HG03066 (cell line): ENCODE results near the gene C3AR1.
"Not testable (repeated sequence)": the region's sequence is repeated elsewhere in the genome, so short reads cannot be mapped to it uniquely, and the experiment has no call there.

Experiments
- ATAC-seq: cut with Tn5 transposase; IDR thresholded peaks from one replicate; pipeline ENCODE4 v1.9.1; 2021; ENCODE audit warnings: low read depth; ENCODE audit not compliant: unreplicated experiment

C3AR1 gene

GRCh38 chr12:8031017-8031416 lies 35.1 kb downstream of the C3AR1 start:
- ATAC-seq, result not testable (repeated sequence)

- ATAC-seq, result no peak
These were observed 36.0 kb downstream of the C3AR1 start for GRCh38 chr12:8030189-8030588.

GRCh38 chr12:8028267-8028666 lies 37.9 kb downstream of the C3AR1 start:
- no peak for ATAC-seq

- no peak for ATAC-seq
These were observed 38.3 kb downstream of the C3AR1 start for GRCh38 chr12:8027856-8028255.

GRCh38 chr12:8026291-8026900 lies 39.8 kb downstream of the C3AR1 start:
- peak; percentile 97 for ATAC-seq

GRCh38 chr12:8018666-8019581 lies 47.2 kb downstream of the C3AR1 start:
- ATAC-seq, result no peak

- ATAC-seq, result not testable (repeated sequence)
These were observed 47.9 kb downstream of the C3AR1 start for GRCh38 chr12:8018213-8018612.

- no peak for ATAC-seq
These were observed 51.3 kb downstream of the C3AR1 start for GRCh38 chr12:8014836-8015235.

- ATAC-seq, result no peak
These were observed 53.4 kb downstream of the C3AR1 start for GRCh38 chr12:8012651-8013309.

- no peak for ATAC-seq
These were observed 54.8 kb downstream of the C3AR1 start for GRCh38 chr12:8011331-8011730.
